ENCODE measurements around the gene NOC3L.
A peak's percentile ranks its signal among the peaks of the same experiment; 100 is the strongest.
"Not testable (repeated sequence)": the region's sequence is repeated elsewhere in the genome, so short reads cannot be mapped to it uniquely, and the experiment has no call there.

NOC3L gene

GRCh38 chr10:94385733-94386132, 23.0 kb upstream of the NOC3L start:
- H3K4me1 ChIP-seq (ENCODE audit: control insufficient read depth, insufficient read depth, low read length); CTCF ChIA-PET; POLR2A ChIA-PET; H3K9me3 ChIP-seq (ENCODE audit: control insufficient read depth, insufficient read depth, low read depth, low read length); H3K27ac ChIP-seq (ENCODE audit: extremely low read depth, low read depth, low read length); H3K36me3 ChIP-seq (ENCODE audit: control insufficient read depth in 2 of 2, insufficient read depth in 1 of 2, low read length in 2 of 2); H3K4me3 ChIP-seq (ENCODE audit: low read depth, low read length): not testable (repeated sequence)
- TF ChIP-seq PRDM1 (tag by site-specific recombination; IDR thresholded peaks at IDR 0.05) (peak; percentile 62), ZNF366 (tag by site-specific recombination; conservative IDR thresholded peaks at IDR 0.05) (peak; percentile 37; the same call in 1 of the 2 replicates), ZNF596 (tag by site-specific recombination; IDR thresholded peaks at IDR 0.05) (peak; percentile 84)

DNA sequence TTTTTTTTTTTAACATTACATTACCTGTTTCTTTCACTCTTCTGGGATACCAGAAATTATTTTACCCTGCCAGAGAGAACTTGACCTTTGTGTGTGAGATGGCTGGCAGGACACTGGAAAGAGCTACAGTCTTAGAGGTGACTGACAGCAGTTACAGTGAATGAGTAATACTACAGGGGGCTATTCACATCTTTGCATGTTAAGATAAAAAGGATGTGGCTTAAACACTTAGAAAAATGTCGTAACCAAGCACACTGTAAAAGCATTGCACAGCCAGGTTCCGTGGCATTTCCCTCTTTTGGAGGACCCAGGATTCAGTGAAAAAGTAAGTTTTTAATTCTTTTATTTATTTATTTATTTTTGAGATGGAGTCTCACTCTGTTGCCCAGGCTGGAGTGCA, 20.8 kb upstream of the NOC3L start:
- Histone ChIP-seq H3K4me1 (ENCODE audit: control insufficient read depth, insufficient read depth, low read length) (no peaks in the 10 kb centered on the region), H3K4me3 (ENCODE audit: low read depth, low read length) (no peak overlapping the region), H3K9me3 (ENCODE audit: control insufficient read depth, insufficient read depth, low read depth, low read length) (no peaks in the 10 kb centered on the region), H3K36me3 (ENCODE audit: control insufficient read depth in 2 of 2, insufficient read depth in 1 of 2, low read length in 2 of 2) (no peaks in the 10 kb centered on the region), H3K27ac (ENCODE audit: extremely low read depth, low read depth, low read length) (no peak overlapping the region)
- TF ChIP-seq HOXC10 (CRISPR knock-in tag; IDR thresholded peaks at IDR 0.05) (no peak), ZNF585B (tag by site-specific recombination; IDR thresholded peaks at IDR 0.05) (no peak), ZNF248 (tag by site-specific recombination; IDR thresholded peaks at IDR 0.05) (no peak), REST (tag by site-specific recombination; IDR thresholded peaks at IDR 0.05) (no peak), ZNF324 (tag by site-specific recombination; IDR thresholded peaks at IDR 0.05) (no peak), ZNF645 (tag by site-specific recombination; IDR thresholded peaks at IDR 0.05) (no peak), YY2 (tag by site-specific recombination; IDR thresholded peaks at IDR 0.05) (no peak), ZNF473 (tag by site-specific recombination; IDR thresholded peaks at IDR 0.05) (no peak), ZNF626 (tag by site-specific recombination; IDR thresholded peaks at IDR 0.05) (no peak), FEZF1 (tag by site-specific recombination; IDR thresholded peaks at IDR 0.05) (no peak), ZNF202 (tag by site-specific recombination; IDR thresholded peaks at IDR 0.05; ENCODE audit: borderline replicate concordance) (no peak), ZFP3 (tag by site-specific recombination; IDR thresholded peaks at IDR 0.05; ENCODE audit: low read depth) (no peak), ZNF133 (tag by site-specific recombination; IDR thresholded peaks at IDR 0.05) (no peak), ZNF701 (tag by site-specific recombination; IDR thresholded peaks at IDR 0.05) (no peak), ZNF223 (tag by site-specific recombination; IDR thresholded peaks at IDR 0.05) (no peak), ZNF2 (tag by site-specific recombination; IDR thresholded peaks at IDR 0.05) (no peak), ZNF175 (tag by site-specific recombination; IDR thresholded peaks at IDR 0.05) (no peak), ZNF132 (tag by site-specific recombination; IDR thresholded peaks at IDR 0.05; ENCODE audit: borderline replicate concordance) (no peak), PRDM6 (tag by site-specific recombination; IDR thresholded peaks at IDR 0.05) (no peak)
- TF ChIP-seq, protein P1, sequence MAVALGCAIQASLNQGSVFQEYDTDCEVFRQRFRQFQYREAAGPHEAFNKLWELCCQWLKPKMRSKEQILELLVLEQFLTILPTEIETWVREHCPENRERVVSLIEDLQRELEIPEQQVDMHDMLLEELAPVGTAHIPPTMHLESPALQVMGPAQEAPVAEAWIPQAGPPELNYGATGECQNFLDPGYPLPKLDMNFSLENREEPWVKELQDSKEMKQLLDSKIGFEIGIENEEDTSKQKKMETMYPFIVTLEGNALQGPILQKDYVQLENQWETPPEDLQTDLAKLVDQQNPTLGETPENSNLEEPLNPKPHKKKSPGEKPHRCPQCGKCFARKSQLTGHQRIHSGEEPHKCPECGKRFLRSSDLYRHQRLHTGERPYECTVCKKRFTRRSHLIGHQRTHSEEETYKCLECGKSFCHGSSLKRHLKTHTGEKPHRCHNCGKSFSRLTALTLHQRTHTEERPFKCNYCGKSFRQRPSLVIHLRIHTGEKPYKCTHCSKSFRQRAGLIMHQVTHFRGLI (tag by site-specific recombination; IDR thresholded peaks at IDR 0.05) = no peak
- POLR2A ChIA-PET = interaction anchor here (0.5 to 1.3 kb wide), 3 partner anchors 18 to 960 kb away, joined by 4 to 6 read pairs (median 5); partner anchors contain the start of gene TBC1D12
- CTCF ChIA-PET = interaction anchor here (0.7 kb wide), 1 partner anchor 11 kb away, joined by 3 read pairs; no protein-coding TSS in a partner anchor

Data from HEK293 (cell line).